ENCODE measurements around the gene NELFA.
"Not testable (repeated sequence)": the region's sequence is repeated elsewhere in the genome, so short reads cannot be mapped to it uniquely, and the experiment has no call there.

NELFA gene

DNA sequence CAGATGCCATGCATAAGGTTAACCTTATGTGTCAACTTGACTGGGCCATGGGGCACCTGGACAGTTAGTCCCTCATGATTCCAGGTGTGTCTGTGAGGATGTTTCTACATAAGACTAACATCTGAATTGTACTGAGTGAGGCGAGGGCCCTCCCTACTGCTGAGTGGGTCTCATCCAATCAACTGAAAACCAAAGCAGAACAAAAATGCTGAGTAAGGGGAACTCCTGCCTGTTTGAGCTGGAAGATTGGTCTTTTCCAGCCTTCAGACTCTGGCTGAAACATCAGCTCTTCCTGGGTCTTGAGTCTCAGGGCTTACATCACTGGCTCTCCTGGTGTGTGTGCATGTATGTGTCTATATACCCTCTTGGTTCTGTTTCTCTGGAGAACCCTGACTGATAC, 13.8 kb downstream of the NELFA start:
- DNase-seq (ENCODE audit: low read depth in 4 of 4, low spot score in 1 of 4): no peak

GRCh38 chr4:1993718-1994516, 14.9 kb downstream of the NELFA start:
- DNase-seq (ENCODE audit: low read depth in 4 of 4, low spot score in 1 of 4): not testable (repeated sequence)

DNA sequence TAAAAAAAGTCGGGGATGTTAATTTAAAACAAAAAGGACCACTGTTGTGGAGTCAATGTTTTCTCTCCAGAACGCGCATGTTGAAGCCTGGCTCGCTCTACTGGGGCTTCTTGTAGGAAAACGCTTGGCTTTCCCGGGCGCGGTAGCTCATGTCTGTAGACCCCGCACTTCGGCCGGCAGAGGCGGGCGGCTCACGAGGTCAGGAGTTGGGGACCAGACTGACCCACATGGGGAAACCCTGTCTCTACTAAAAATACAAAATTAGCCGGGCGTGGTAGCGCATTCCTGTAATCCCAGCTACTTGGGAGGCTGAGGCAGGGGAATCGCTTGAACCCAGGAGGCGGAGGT, 15.6 kb downstream of the NELFA start:
- DNase-seq (ENCODE audit: low read depth in 4 of 4, low spot score in 1 of 4): no peak

- DNase-seq (ENCODE audit: low read depth in 4 of 4, low spot score in 1 of 4): no peak
Measured at GRCh38 chr4:1992468-1993168, 16.2 kb downstream of the NELFA start.

GRCh38 chr4:1991596-1992434, 17.0 kb downstream of the NELFA start:
- DNase-seq (ENCODE audit: low read depth in 4 of 4, low spot score in 1 of 4): no peak

- no peak for DNase-seq (ENCODE audit: low read depth in 4 of 4, low spot score in 1 of 4)
Measured at GRCh38 chr4:1991087-1991486, 17.7 kb downstream of the NELFA start.

DNA sequence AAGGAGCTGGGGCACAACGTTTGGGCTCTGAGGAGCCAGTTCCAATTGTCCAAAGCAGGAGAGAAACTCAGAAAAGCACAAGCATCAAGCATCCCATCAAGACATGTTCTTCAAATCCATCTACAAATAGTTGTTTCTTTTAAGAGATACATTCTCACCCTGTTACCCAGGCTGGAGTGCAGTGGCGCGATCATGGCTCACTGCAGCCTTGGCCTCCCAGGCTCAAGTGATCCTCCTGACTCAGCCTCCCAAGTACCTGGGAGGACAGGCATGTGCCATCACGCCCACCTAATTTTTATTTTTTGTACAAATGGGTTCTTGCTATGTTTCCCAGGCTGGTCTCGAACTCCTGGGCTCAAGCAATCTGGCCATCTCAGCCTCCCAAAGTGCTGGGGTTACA, 18.1 kb downstream of the NELFA start:
- DNase-seq (ENCODE audit: low read depth in 4 of 4, low spot score in 1 of 4): no peak

- DNase-seq (ENCODE audit: low read depth in 4 of 4, low spot score in 1 of 4): no peak
Measured at GRCh38 chr4:1990348-1990645, 18.5 kb downstream of the NELFA start.

GRCh38 chr4:1989533-1990347, 19.0 kb downstream of the NELFA start:
- no peak for DNase-seq (ENCODE audit: low read depth in 4 of 4, low spot score in 1 of 4)

DNA sequence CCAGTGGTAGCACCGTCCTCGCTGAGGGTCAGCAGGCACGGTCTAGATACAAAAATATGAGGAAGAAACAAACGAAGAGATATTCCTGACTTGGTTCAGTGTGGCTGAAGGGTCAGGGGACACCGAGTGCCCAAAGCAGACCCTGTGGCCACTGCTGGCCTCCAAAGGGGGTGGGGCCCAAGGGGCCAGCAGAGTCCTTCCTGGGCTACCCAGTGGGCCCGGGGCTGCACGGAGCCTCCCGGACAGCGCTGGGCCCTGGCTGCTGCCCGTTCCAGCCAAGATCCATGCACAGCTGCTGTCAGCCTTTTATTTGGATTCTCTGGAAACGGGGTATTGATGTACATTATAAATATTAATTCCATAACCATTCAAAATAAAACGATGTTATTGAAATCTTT, 20.4 kb downstream of the NELFA start:
- no peak for DNase-seq (ENCODE audit: low read depth in 4 of 4, low spot score in 1 of 4)

GRCh38 chr4:1987721-1988326, 20.9 kb downstream of the NELFA start:
- no peak for DNase-seq (ENCODE audit: low read depth in 4 of 4, low spot score in 1 of 4)

- DNase-seq (ENCODE audit: low read depth in 4 of 4, low spot score in 1 of 4): no peak
Measured at GRCh38 chr4:1987296-1987695, 21.5 kb downstream of the NELFA start.

GRCh38 chr4:1986578-1987210, 22.1 kb downstream of the NELFA start:
- no peak for DNase-seq (ENCODE audit: low read depth in 4 of 4, low spot score in 1 of 4)

DNA sequence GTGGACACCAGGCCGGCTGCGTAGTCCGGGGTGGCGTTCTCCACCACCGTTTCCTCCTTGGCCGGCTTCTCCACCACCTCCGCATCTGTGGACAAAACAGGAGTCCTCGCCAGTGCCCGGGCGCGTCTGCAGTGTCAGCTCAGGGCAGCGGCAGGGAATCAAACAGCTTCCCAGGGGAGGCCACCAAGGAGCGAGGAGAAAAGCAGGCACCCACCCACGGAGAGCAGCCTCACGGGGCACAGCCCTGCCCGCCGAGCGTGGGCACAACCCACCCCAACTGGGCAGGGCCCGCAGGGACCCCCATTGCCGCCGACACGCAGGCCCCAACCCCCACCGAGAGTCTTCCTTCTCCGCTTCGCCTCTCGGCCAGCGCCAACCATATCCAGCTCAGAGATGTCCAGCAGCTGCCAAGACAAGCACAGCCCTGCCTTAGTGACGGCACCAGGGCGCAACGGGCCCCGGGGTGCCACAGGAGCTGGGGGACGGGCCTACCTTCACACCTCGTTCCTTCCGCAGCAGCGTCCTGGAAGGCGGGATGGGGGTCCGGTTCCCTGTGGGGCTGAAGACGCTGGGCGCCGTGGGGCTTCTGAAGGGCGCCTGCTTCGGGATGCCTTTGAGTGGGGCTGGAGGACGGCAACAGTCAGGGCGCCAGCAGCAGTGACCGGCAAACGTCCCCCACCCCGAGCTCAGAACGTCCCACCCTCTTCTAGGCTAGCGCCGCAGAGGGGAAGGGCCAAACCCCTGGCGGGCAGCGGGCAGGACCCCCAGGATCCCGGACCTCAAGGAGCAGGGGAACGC, 22.8 kb downstream of the NELFA start:
- DNase-seq (ENCODE audit: low read depth in 4 of 4, low spot score in 1 of 4): no peak

- DNase-seq (ENCODE audit: low read depth in 4 of 4, low spot score in 1 of 4): no peak
Measured at GRCh38 chr4:1985294-1985693, 23.5 kb downstream of the NELFA start.

DNA sequence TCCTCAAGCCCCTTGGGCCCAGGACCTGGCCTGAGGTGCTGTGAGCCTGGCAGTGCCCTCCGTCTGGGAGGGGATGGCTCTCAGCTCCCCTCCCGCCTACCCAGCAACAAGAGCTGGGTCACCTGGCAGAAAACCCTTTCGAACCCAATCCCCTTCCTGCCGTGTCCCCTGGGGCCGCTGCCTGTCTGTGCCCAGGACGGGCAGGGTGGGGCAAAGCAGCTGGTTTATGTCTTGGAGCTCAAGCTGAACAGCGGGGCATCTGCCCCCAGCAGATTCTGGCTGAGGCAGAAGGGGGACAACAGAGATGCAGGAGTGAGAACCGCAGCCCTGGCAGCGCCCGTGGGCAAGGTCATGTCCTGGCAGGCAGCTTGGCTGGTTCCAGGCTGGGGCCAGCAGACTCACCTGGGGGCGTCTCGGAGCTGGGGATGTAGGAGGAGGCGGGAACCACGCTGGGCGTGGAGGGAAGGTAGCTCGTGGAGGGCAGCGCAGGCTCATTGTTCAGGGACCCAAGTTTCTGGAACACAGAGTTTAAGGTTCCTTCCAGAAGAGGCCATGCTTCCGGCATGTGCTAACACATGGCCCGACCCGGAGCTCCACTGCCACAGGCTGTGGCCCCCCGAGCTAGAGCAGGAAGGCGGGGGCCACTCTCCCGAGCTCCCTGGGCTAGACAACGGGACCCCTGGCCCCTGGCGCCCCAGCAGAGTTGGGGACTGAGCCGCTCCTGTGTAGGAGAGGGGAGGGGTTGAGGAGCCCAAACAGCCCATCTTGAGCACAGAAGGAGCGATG, 24.2 kb downstream of the NELFA start:
- no peak for DNase-seq (ENCODE audit: low read depth in 4 of 4, low spot score in 1 of 4)

- no peak for DNase-seq (ENCODE audit: low read depth in 4 of 4, low spot score in 1 of 4)
Measured at GRCh38 chr4:1983846-1984405, 24.8 kb downstream of the NELFA start.

- no peak for DNase-seq (ENCODE audit: low read depth in 4 of 4, low spot score in 1 of 4)
Measured at GRCh38 chr4:1983053-1983845, 25.5 kb downstream of the NELFA start.

Measured in stimulated activated CD4-positive, alpha-beta T cell treated with anti-CD3 and anti-CD28 coated beads, Interleukin-1b, Interleukin-23, amount 100 ng/mL, for 24 hours (primary cell).